Smooth muscle cell (in vitro differentiated cells): ENCODE measurements around the gene PYGM. TPM values are rescaled to one million over a fixed set of nuclear protein-coding genes. Genes with fewer than 3 reads are reported as not detected.

Experiments
- DNase-seq: peaks from one replicate; lab custom pipeline; 2025; ENCODE audit not compliant: unreplicated experiment; lab: John Stamatoyannopoulos, UW
- H2AFZ ChIP-seq: fragments of 200-600 bp; sonication (generic); 2 replicates; pipeline ENCODE4 v1.6.0; 2016; ENCODE audit warnings: antibody characterized with exemption, low read depth, mild to moderate bottlenecking
- H3F3A ChIP-seq: fragments of 200-600 bp; sonication (generic); 2 replicates; pipeline ENCODE4 v1.6.0; 2017; ENCODE audit warnings: antibody characterized with exemption, low read depth
- H3K27ac ChIP-seq: fragments of 200-600 bp; sonication (generic); 2 replicates; pipeline ENCODE4 v1.5.1; 2016; ENCODE audit warnings: low read depth, mild to moderate bottlenecking
- H3K27me3 ChIP-seq: fragments of 200-600 bp; sonication (generic); 2 replicates; pipeline ENCODE4 v1.6.1; 2016; ENCODE audit warnings: low read depth, mild to moderate bottlenecking
- H3K36me3 ChIP-seq: fragments of 200-600 bp; sonication (generic); 2 replicates; pipeline ENCODE4 v1.5.1; 2016; ENCODE audit warnings: low read depth
- H3K4me1 ChIP-seq: fragments of 200-600 bp; sonication (generic); 2 replicates; pipeline ENCODE4 v1.5.1; 2016; ENCODE audit warnings: low read depth
- H3K4me2 ChIP-seq: fragments of 200-600 bp; sonication (generic); 2 replicates; pipeline ENCODE4 v1.6.0; 2016; ENCODE audit warnings: mild to moderate bottlenecking
- H3K4me3 ChIP-seq: fragments of 200-600 bp; sonication (generic); 2 replicates; pipeline ENCODE4 v1.5.1; 2016; ENCODE audit warnings: mild to moderate bottlenecking
- H3K79me2 ChIP-seq: fragments of 200-600 bp; sonication (generic); 2 replicates; pipeline ENCODE4 v1.6.0; 2016; ENCODE audit warnings: low read depth, mild to moderate bottlenecking
- H3K9ac ChIP-seq: fragments of 200-600 bp; sonication (generic); 2 replicates; pipeline ENCODE4 v1.6.0; 2016; ENCODE audit warnings: low read depth
- H3K9me3 ChIP-seq: fragments of 200-600 bp; sonication (generic); replicated peaks from 2 replicates; pipeline ENCODE4 v1.5.1; 2016; ENCODE audit warnings: low read depth
- H4K20me1 ChIP-seq: fragments of 200-600 bp; sonication (generic); 2 replicates; pipeline ENCODE4 v1.6.0; 2016; ENCODE audit warnings: low read depth
- whole genome bisulfite sequencing: methylation state at CpG from one replicate; pipeline ENCODE4 v1.1.7; 2016; ENCODE audit warnings: low lambda C conversion rate; 5-methylcytosine and 5-hydroxymethylcytosine counted together
- polyA plus RNA-seq: library from polyadenylated mRNA; unstranded; fragments of >200 nt; fragmentation: Nextera tagmentation; extraction: Ambion mirVana; gene quantifications from 2 replicates; pipeline ENCODE4 v1.2.1, GENCODE V29; 2016
- total RNA-seq: library from RNA; depleted of rRNA; stranded (reverse); fragments of >200 nt; gene quantifications from 2 replicates; pipeline ENCODE4 v1.2.3, GENCODE V29; 2014
- TF ChIP-seq, protein P1 (sequence below): fragments of 200-600 bp; sonication (generic); IDR thresholded peaks from 2 replicates; pipeline ENCODE4 v1.5.1; 2017; ENCODE audit warnings: borderline replicate concordance, mild to moderate bottlenecking, antibody characterized with exemption; ENCODE audit not compliant: insufficient read depth, poor library complexity, severe bottlenecking

PYGM gene
- total and polyA plus RNA-seq, 2 experiments from 2014 or later, result 1.1 to 2.2 TPM

DNA sequence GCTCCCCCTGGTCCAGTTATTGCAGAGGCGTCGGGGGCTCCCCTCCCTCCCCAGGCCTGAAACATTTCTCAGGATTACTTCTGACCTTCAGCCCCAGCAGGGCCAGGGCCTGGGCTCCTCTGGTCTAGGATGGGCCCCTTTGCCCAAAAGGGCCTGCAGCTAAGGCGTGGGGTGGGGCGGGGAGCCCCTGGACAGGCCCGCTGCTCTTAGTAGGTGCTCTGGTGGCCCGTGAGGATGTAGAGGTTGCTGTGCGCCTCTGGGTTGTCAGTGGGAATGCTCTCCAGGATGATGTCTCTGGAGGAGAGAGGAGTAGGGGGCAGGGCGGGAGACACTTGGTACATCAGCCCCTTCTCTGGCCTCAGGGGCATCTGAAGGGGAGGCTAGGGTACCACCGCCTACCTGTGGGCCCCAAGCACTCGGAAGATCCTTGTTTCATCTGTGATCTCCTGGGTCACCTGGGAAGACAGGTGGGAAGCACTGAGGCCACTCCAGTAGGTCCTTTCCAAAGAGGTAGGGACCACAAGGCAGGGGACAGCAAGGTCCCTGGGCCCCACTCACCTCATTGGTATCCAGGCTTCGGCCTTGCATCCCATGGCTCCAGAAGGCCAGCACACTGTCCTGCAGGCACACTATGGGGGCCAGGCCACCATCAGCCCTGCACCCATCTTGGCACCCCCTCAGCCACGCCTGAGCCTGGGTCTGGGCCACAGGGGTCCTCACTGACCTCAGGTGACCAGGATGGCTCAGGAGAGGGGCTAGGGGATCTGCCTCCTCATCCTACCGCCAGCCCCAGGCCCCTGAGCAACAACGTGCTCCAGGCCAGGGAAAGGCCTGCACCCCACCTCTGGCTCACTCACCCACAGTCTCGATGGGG lies 29.8 kb upstream of the PYGM start:
- H3K9me3 ChIP-seq, result no peaks in the 10 kb centered on the region
- H2AFZ ChIP-seq, result no peak overlapping the region
- no peak overlapping the region for H3K4me3 ChIP-seq
- H3K36me3 ChIP-seq, result no peaks in the 10 kb centered on the region
- WGBS, result 97% methylated on average over 15 of the region's 15 CpGs
- no peaks in the 10 kb centered on the region for H3K4me1 ChIP-seq
- no peaks in the 10 kb centered on the region for H3K79me2 ChIP-seq
- no peak overlapping the region for H3K4me2 ChIP-seq
- no peaks in the 10 kb centered on the region for H3K27me3 ChIP-seq
- H3K27ac ChIP-seq, result no peak overlapping the region
- H3K9ac ChIP-seq, result no peak overlapping the region
- DNase-seq, result no peak
- TF ChIP-seq, protein P1, sequence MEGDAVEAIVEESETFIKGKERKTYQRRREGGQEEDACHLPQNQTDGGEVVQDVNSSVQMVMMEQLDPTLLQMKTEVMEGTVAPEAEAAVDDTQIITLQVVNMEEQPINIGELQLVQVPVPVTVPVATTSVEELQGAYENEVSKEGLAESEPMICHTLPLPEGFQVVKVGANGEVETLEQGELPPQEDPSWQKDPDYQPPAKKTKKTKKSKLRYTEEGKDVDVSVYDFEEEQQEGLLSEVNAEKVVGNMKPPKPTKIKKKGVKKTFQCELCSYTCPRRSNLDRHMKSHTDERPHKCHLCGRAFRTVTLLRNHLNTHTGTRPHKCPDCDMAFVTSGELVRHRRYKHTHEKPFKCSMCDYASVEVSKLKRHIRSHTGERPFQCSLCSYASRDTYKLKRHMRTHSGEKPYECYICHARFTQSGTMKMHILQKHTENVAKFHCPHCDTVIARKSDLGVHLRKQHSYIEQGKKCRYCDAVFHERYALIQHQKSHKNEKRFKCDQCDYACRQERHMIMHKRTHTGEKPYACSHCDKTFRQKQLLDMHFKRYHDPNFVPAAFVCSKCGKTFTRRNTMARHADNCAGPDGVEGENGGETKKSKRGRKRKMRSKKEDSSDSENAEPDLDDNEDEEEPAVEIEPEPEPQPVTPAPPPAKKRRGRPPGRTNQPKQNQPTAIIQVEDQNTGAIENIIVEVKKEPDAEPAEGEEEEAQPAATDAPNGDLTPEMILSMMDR, result no peak
- no peaks in the 10 kb centered on the region for H3F3A ChIP-seq
- H4K20me1 ChIP-seq, result no peaks in the 10 kb centered on the region

DNA sequence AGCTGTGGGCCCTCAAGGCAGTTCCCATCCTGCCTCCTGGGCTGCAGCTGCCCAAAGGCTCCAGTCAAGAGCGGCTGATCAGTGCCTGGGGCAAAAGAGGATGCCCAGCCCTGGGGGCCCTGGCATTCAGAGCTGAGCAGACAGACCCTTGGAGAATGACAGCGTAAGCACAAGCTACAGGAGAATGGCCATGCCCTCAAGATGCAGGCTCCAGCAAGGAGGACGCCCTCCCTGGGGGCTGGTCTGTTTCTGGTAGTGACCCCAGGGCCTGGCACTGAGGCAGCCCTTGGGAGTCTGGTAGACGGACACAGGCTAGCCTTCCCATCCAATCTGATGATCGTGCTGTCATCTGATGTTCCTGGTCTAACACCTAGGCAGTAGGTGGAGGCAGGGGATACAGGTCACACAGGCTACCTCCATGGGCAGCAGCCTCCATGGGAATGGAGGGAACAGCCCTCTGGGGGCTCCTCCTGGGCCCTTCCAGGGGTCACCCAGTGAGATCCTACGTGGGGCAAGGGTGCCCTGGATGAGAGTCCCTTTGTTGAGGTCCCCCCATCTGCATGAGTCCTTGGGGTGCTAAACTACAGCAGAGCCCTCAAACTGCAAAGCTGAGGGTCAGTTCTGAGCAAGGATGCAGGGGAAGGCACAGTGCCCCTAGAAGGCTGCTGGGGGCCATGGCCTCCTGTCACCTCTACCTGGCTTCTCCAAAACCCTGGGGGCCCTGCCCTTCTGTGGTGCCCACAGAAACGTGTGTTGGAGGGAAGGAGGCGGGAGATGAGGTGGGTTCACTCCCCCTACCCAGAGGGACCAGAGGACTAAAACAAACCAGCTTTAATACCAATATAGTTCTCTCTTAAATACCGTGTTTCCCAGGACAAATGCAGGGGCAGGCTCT lies 28.8 kb upstream of the PYGM start:
- no peaks in the 10 kb centered on the region for H3K36me3 ChIP-seq
- H3K27ac ChIP-seq, result no peak overlapping the region
- TF ChIP-seq, protein P1, result no peak
- H3K4me1 ChIP-seq, result no peaks in the 10 kb centered on the region
- no peaks in the 10 kb centered on the region for H3K27me3 ChIP-seq
- DNase-seq, result no peak
- H3F3A ChIP-seq, result no peaks in the 10 kb centered on the region
- H3K9ac ChIP-seq, result no peak overlapping the region
- no peak overlapping the region for H2AFZ ChIP-seq
- H3K4me2 ChIP-seq, result no peak overlapping the region
- no peak overlapping the region for H3K4me3 ChIP-seq
- no peaks in the 10 kb centered on the region for H3K79me2 ChIP-seq
- no peaks in the 10 kb centered on the region for H4K20me1 ChIP-seq
- H3K9me3 ChIP-seq, result no peaks in the 10 kb centered on the region
- WGBS, result 91% methylated on average over 9 of the region's 9 CpGs

DNA sequence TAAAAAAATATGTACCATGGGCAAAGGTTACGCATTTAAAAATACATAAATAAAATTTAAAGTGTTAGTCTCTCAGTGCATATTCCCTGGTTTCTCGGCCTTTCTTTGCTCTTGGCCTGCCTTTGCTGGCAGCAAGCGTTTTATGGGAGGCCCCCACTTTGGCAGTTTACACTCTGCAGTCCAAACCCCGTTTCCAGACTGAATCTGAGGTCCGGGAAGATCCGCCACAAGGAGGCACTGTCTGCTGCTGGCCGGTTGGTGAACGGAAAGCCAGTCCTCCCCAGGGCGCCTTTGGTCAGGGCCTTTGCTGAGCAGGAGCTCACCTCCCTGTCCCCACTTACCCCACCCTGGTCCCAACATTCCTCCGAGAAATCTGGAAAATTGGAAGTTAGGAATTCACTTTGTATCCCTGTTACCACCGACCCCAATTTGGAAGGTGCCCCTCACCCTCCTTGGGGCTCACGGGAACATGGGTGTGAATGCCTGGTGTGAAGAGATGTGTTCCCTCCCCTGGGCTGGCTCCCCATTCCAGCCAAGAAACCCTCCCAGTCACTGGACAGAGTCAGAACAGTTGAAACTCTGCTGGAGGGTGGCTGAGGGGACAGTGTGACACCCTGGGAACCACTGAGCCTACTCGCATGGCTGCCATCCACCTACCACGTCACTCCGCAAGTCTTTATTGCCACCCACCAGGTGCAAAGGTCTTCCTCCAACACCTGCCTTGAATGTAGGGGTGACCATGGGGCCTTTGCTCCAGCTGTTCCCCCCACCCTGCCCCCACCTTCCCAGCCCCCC lies 27.9 kb upstream of the PYGM start:
- no peak overlapping the region for H3K4me3 ChIP-seq
- no peak overlapping the region for H3K9ac ChIP-seq
- no peaks in the 10 kb centered on the region for H3K9me3 ChIP-seq
- no peaks in the 10 kb centered on the region for H3F3A ChIP-seq
- TF ChIP-seq, protein P1, result peak; percentile 68
- no peaks in the 10 kb centered on the region for H3K4me1 ChIP-seq
- no peak overlapping the region for H3K4me2 ChIP-seq
- no peak for DNase-seq
- no peaks in the 10 kb centered on the region for H3K27me3 ChIP-seq
- H3K27ac ChIP-seq, result no peak overlapping the region
- no peaks in the 10 kb centered on the region for H3K79me2 ChIP-seq
- 56% methylated on average over 15 of the region's 15 CpGs for WGBS
- no peaks in the 10 kb centered on the region for H4K20me1 ChIP-seq
- H3K36me3 ChIP-seq, result no peaks in the 10 kb centered on the region
- no peak overlapping the region for H2AFZ ChIP-seq
